DND-41 (cell line): ENCODE results near the gene CD74.

Experiments used
- ATAC-seq: fragments of 200-7000 bp; cut with Tn5 transposase; 3 replicates; pipeline ENCODE4 v1.9.1; 2021; ENCODE audit warnings: low read depth; ENCODE audit not compliant: insufficient read depth
- DNase-seq: peaks from one replicate; pipeline ENCODE4 v3.0.0-alpha.2; 2020
- H2AFZ ChIP-seq: 2 replicates; pipeline ENCODE4 v1.6.0; 2012; ENCODE audit warnings: low read depth, low read length
- H3K27ac ChIP-seq: 2 replicates; pipeline ENCODE4 v1.5.1; 2012; ENCODE audit warnings: low read length, inconsistent platforms
- H3K27me3 ChIP-seq: fragments of 200-600 bp; sonication (generic); 2 replicates; pipeline ENCODE4 v1.6.0; 2012; ENCODE audit warnings: low read length, mild to moderate bottlenecking, inconsistent platforms; ENCODE audit not compliant: insufficient read depth, poor library complexity
- H3K36me3 ChIP-seq: 2 replicates; pipeline ENCODE4 v1.5.1; 2012; ENCODE audit warnings: low read length, inconsistent platforms; ENCODE audit not compliant: insufficient read depth
- H3K4me1 ChIP-seq: 2 replicates; pipeline ENCODE4 v1.5.1; 2012; ENCODE audit warnings: mild to moderate bottlenecking, low read length; ENCODE audit not compliant: insufficient read depth
- H3K4me2 ChIP-seq: 2 replicates; pipeline ENCODE4 v1.6.0; 2012; ENCODE audit warnings: mild to moderate bottlenecking, moderate library complexity, low read length, inconsistent platforms; ENCODE audit not compliant: insufficient read depth
- H3K4me3 ChIP-seq, 2 experiments: fragments of 200-600 bp in 1 of 2; shearing (Covaris generic) in 1 of 2; 2 replicates each; pipeline ENCODE4 v1.5.1; 2012 to 2016; ENCODE audit warnings: inconsistent platforms in 2 of 2, low read length in 2 of 2, mild to moderate bottlenecking in 2 of 2, low read depth in 1 of 2, moderate library complexity in 1 of 2
- H3K79me2 ChIP-seq: 2 replicates; pipeline ENCODE4 v1.6.0; 2012; ENCODE audit warnings: low read length, inconsistent platforms; ENCODE audit not compliant: insufficient read depth
- H3K9ac ChIP-seq: 2 replicates; pipeline ENCODE4 v1.6.0; 2012; ENCODE audit warnings: low read depth, mild to moderate bottlenecking, inconsistent platforms, low read length, moderate library complexity
- H3K9me3 ChIP-seq: 2 replicates; pipeline ENCODE4 v1.5.1; 2012; ENCODE audit warnings: low read length, moderate library complexity, mild to moderate bottlenecking, inconsistent platforms; ENCODE audit not compliant: insufficient read depth, severe bottlenecking
- H4K20me1 ChIP-seq: 2 replicates; pipeline ENCODE4 v1.6.0; 2012; ENCODE audit warnings: low read length; ENCODE audit not compliant: insufficient read depth
- CTCF ChIP-seq: IDR thresholded peaks from 2 replicates; pipeline ENCODE4 v1.5.1; 2012; ENCODE audit warnings: borderline replicate concordance, low read length, moderate library complexity, mild to moderate bottlenecking; ENCODE audit not compliant: poor library complexity, severe bottlenecking; ENCODE audit errors: extremely low read depth
- EZH2 ChIP-seq: IDR thresholded peaks from 3 replicates; pipeline ENCODE4 v1.6.1; 2012; ENCODE audit warnings: borderline replicate concordance, low read depth, mild to moderate bottlenecking, moderate library complexity, low read length, inconsistent platforms; ENCODE audit not compliant: severe bottlenecking

Gene CD74

GRCh38 chr5:150386024-150386855, 26.5 kb downstream of the CD74 start:
- H3K4me2 ChIP-seq: no peak overlapping the region
- H3K4me3 ChIP-seq: no peak overlapping the region
- no peak for DNase-seq
- H4K20me1 ChIP-seq: peaks cover 4% of the 10 kb centered on the region; the same call in 1 of the 2 replicates
- no peaks in the 10 kb centered on the region for H3K27me3 ChIP-seq
- no peak overlapping the region for H3K9ac ChIP-seq
- H3K9me3 ChIP-seq: no peaks in the 10 kb centered on the region
- no peak overlapping the region for H3K27ac ChIP-seq
- H3K36me3 ChIP-seq: peaks cover 97% of the 10 kb centered on the region
- no peaks in the 10 kb centered on the region for H3K79me2 ChIP-seq
- no peak overlapping the region for H2AFZ ChIP-seq
- TF ChIP-seq CTCF: no peak
- TF ChIP-seq EZH2: no peak
- H3K4me1 ChIP-seq: no peaks in the 10 kb centered on the region
- ATAC-seq: no peak

- H4K20me1 ChIP-seq: peaks cover 9% of the 10 kb centered on the region
- H3K4me2 ChIP-seq: no peak overlapping the region
- no peaks in the 10 kb centered on the region for H3K9me3 ChIP-seq
- H3K79me2 ChIP-seq: no peaks in the 10 kb centered on the region
- H3K27me3 ChIP-seq: no peaks in the 10 kb centered on the region
- no peak overlapping the region for H3K9ac ChIP-seq
- peaks cover 97% of the 10 kb centered on the region for H3K36me3 ChIP-seq
- H3K4me3 ChIP-seq: no peak overlapping the region
- H2AFZ ChIP-seq: no peak overlapping the region
- no peak for DNase-seq
- no peak overlapping the region for H3K27ac ChIP-seq
- ATAC-seq: no peak
- no peaks in the 10 kb centered on the region for H3K4me1 ChIP-seq
- TF ChIP-seq CTCF: no peak
- TF ChIP-seq EZH2: no peak
These were observed 28.0 kb downstream of the CD74 start for GRCh38 chr5:150384701-150385100.

- Histone ChIP-seq H3K27ac (no peak overlapping the region), H2AFZ (no peak overlapping the region), H3K36me3 (peaks cover 99% of the 10 kb centered on the region), H3K4me1 (no peaks in the 10 kb centered on the region), H3K4me2 (no peak overlapping the region), H3K9me3 (no peaks in the 10 kb centered on the region), H3K79me2 (no peaks in the 10 kb centered on the region), H3K27me3 (no peaks in the 10 kb centered on the region), H3K9ac (no peak overlapping the region), H3K4me3 (no peak overlapping the region), H4K20me1 (peaks cover 18% of the 10 kb centered on the region)
- DNase-seq (no peak), ATAC-seq (no peak)
- TF ChIP-seq EZH2 (no peak), CTCF (no peak)
These were observed 34.6 kb downstream of the CD74 start for GRCh38 chr5:150377964-150378694.
